Left kidney (tissue), 2 donors: Measurements from ENCODE around the gene DDAH1. TPM values are rescaled to one million over a fixed set of nuclear protein-coding genes. Genes with fewer than 3 reads are reported as not detected.

Experiments
- DNase-seq: peaks from one replicate; pipeline ENCODE4 v3.0.0-alpha.2; 2013
- polyA plus RNA-seq: library from polyadenylated mRNA; unstranded; fragments of 120-200 nt; gene quantifications from one replicate; pipeline ENCODE4 v1.2.1, GENCODE V29; 2013; ENCODE audit not compliant: insufficient read length

The DDAH1 gene
- polyA plus RNA-seq, 1 donor: 127 TPM

DNA sequence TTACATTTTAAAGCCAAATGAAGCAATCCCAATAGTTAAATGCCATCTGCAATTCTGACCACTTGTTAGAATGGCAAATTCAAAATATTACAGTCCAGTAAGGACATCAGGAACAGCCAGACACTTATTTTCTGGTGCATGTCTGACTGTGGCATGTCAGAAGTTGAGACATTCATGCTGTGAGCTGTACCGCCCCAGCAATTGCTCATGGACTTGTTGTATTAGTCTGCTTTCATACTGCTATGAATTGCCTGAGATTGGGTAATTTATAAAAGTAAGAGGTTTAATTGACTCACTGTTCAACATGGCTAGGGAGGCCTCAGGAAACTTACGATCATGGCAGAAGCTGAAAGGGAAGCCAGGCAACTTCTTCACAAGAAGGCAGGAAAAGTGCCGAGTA lies 19.1 kb downstream of the DDAH1 start:
- no peak for DNase-seq

DNA sequence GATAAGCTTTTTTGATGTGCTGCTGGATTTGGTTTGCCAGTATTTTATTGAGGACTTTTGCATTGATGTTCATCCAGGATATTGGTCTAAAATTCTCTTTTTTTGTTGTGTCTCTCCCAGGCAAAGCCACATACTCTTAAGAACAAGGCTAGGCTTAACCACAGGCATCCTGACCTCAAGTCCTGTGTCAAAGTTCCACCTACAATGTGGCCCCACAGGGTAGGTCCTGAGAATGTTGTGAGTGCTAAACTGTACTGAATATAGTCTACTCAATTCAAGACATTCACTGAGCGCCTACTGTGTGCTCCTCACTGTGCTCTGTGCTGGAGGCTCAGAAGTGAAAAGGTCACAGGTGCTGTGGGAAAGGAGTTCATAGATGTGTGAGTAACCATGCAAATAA lies 20.6 kb downstream of the DDAH1 start:
- no peak for DNase-seq

DNA sequence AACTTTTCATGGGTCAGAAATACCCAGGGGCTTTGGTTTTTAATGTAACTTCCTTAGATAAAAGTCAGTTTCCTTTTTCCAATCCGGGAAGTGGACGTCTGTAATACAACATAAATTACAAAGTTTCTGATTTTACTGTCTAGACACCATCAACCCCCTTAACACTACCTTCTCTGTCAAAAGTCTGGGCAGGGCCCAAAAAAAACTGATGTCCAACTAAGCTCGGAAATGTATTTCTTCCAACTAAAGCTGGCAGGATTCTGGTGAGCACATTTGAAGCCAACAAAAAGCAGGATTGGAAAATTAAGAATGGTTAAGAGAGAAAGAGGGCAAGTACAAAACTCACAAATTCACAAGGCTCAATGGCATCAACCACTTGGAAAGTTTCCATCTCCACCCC lies 24.3 kb downstream of the DDAH1 start:
- no peak for DNase-seq

DNA sequence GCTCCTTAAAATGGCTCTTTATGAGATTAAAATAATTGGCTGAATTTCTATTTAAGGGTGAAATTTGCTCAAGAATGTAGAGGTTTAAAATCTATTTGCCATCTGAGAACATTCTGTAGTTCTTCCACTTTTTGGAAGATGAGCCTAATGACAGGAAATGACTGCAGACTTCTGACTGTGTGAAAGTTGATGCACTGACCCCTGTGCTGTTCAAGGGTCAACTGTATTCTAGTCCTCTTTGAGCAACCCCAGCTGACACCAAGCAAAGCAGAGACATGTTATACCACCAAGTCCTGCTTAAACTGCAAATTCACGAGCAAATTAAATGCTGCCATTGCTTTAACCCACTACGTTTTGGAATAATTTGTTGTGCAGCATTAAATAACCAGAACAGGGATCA lies 26.6 kb downstream of the DDAH1 start:
- peak; percentile 46 for DNase-seq

DNA sequence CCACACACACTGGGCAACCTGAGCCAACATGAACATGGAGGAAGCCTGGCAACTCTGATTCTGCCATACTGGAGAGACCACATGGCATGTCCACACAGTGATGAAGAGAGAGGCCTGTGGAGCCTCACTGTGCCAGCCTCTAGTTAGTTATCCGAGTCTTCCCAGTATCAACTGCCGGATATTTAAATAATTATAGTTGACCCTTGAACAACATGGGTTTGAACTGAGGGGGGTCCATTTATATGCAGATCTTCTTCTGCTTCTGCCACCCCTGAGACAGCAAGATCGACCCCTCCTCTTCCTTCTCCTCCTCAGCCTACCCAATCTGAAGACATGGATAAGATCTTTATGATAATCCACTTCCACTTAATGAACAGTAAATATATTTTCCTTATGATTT lies 27.8 kb downstream of the DDAH1 start:
- no peak for DNase-seq

DNA sequence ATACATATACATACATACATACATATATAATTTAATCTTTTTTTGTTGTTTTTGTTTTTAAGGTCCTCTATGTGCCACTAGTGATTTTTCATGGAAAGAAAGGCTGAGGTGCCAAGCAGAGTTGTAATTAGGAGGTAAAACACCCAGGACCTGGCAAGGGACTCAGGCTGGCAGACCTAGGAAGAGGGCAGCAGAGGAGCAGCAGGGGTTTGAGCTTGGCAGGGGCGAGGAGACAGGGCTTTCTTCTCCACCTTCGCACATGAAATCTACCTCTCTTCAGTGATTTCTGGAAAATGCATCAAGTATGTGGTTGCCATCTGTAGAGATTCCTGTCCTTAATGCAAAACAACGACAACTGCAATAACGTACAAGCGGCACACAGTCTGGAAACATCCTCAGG lies 31.9 kb downstream of the DDAH1 start:
- DNase-seq: no peak

DNA sequence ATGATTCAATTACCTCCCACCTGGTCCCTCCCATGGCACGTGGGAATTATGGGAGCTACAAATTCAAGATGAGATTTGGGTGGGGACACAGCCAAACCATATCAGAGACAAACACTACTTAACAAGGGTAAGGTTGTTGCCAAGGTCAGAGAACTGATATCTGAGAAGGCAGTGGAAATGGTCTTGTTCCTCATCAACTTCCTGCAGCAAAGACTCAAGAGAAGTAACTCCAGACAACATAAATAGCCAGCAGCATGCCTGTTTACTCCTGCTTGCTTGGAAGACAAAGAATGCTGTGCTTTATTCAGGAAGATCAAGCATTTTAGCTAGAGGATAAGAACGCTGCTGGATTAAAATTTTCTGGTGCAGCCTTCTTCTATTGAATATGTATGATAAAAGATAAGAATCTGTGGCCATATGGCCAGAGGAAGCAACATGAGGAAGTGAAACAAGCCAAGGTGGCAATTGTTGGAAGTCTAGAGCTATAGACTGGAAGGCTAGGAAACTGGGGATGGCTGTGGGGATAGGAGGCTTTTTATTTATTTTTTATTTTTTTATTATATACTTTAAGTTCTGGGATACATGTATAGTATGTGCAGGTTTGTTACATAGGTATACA lies 36.4 kb downstream of the DDAH1 start:
- no peak for DNase-seq

DNA sequence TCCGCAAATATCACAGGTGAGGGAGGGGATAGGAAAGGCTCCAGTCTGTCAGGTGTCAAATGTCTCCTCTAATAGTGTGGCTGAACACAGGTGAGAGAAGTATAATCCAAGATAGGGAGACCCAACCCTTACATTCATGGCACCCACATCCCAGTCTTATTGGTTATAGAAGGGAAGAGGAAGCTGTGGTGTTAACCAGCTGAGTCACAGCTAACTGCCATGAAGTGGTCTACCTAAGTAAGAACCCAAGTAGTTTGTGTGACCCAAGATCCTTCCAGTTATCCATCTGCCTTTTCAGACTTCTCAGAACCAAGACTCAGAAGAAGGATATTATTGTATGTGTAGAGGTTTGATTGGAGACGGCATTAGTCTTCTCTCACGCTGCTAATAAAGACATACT lies 37.1 kb downstream of the DDAH1 start:
- DNase-seq: no peak

DNA sequence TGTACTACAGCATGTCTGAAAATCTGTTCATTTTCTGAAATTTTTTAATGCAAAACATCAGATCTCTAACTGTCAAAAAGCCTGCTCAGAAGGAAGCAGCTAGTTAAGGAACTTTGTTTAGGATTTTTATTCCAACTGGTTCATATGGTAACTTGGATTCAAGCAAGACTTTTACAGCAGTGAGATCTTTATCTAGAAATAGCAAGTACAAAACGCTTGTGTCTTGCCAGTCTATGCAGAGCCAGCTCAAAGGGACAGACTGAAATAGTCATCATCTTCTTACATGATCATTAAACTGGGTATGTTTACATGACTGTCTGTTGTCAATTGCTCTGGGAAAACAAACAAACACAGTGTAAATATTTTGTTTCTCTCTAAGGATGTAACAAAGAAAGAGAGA lies 37.6 kb downstream of the DDAH1 start:
- no peak for DNase-seq

DNA sequence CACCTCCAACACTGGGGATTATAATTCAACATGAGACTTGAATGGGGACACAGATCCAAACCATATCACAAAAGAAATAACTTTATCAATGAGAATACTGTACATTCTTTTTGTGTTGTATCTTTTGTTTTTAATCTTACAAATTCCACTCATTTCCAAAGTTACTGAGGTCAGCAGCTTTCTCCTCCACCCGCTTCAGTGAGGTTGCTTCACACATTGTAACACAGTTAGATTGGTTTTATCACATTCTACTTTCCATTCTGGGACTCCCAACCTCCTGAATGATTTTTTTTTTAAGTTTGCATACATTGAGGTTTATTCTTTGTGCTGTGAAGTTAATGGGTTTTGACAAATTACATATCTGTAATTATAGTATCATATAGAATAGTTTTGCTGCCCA lies 43.8 kb downstream of the DDAH1 start:
- no peak for DNase-seq

DNA sequence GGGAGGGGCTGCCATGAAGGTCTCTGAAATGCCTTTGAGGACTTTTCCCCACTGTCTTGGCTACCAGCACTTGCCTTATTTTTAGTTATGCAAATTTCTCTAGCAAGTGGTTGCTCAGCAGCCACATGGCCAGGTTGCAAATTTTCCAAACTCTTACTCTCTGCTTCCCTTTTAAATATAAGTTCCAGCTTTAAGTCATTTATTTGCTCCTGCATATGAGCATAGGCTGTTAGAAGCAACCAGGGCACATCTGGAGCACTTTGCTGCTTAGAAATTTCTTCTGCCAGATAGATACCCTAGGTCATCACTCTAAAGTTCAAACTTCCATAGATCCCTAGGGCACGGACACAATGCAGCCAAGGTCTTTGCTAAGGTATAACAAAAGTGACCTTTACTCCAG lies 44.8 kb downstream of the DDAH1 start:
- no peak for DNase-seq

DNA sequence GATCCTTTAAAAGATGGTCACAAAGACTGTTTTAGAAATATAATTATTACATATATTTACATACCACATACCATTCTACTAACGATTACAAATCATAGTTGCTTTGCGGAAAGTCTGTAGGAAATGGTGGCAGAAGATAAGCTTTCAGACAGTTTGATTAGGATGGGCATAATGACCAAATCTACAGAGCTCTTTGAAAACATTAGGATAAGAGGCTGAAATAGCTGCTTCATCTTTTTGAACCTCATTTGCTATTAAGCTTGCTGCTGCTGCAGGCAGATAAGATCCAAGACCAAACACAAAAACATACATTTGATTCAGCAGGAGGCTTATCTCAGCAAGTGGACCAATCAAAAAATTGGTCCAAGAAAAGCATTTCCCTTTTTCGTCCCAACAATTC lies 47.1 kb downstream of the DDAH1 start:
- no peak for DNase-seq

DNA sequence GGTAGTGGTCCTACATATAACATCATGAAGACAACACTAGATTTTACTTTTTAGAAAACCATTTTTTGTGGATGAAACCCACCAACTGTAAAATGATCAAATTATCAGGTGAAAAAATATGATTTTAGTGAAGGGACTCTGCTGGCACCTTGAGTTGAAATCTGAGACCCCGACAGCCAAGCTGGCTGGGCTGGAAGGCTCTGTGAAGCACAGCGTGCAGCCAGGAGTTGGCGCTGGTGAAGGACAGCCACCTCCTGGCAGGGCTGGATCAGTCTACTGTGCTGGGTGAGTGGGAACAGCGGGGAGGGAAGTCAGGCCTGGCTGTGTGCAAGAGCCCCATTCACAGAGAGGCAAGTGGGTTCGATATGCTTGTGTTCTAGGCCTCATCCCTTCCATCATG lies 47.9 kb downstream of the DDAH1 start:
- no peak for DNase-seq

DNA sequence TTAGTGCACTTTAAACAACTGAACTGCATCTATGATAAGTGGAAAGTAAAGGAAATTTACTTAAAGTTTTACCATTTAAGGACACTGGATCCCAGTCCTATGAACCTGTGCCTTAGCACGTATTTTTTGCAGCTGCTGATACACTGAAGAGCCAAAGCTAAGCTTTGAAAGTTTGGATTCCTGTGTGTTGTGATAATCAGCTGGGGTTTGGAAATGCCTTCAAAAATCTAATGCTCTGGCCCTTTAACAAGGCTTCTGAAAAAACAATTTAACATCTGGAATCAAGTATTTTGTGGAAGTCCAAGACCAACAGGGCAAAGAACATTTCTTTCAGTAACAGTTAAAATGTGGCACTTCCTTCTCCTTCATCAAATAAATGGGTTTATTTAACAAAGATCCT lies 51.8 kb downstream of the DDAH1 start:
- DNase-seq: no peak

DNA sequence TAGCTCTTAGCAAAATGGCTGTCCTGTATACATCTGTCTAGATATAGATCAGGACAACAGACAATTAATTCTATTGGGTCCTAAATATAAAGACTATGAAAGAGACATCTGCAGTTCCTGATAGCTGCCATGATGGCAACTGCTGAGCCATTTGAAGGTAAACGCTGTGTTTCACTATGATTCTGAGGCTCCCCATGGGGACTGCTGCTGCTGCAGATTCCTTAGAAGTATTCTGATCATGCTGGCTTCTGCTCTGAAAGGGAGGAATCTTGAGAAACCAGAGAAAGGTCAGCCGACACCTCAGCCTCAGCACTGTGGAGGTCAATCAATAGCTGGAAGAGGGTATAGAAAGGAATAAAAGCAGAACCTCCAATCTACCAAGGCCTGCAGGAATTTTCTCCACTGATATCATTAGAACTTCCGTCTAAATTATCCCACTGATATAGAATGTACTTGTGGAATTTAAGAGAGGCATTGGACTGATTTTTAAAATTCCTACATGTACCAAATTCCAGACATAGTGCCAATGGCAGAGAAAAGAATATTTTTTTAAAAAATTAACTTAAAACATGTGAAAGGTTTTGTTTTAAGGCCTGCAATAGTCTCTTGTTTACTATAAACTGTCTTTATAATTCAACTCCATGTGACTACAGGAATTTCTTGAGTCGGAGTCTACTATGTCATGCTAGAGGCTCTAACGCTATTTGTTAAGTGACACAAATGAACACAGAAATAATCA lies 53.2 kb downstream of the DDAH1 start:
- no peak for DNase-seq

DNA sequence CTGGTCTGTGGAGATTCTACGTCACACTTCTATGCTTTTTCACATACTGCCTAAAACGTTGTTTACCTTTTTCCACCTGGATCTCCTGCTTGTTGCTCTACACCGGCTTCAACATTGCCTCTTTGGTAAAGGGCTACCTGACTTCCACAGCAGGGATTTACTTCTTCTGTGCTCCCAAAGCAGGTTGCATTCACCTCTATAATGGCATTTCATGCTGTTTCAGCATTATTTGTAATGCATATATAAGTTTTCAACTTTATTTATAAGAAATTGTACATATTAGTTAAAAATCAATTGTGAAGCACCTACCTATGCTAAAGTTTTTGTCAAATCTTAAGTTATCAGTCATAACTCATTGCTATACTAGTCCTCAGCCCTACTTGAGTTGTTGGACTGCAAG lies 55.4 kb downstream of the DDAH1 start:
- DNase-seq: no peak

DNA sequence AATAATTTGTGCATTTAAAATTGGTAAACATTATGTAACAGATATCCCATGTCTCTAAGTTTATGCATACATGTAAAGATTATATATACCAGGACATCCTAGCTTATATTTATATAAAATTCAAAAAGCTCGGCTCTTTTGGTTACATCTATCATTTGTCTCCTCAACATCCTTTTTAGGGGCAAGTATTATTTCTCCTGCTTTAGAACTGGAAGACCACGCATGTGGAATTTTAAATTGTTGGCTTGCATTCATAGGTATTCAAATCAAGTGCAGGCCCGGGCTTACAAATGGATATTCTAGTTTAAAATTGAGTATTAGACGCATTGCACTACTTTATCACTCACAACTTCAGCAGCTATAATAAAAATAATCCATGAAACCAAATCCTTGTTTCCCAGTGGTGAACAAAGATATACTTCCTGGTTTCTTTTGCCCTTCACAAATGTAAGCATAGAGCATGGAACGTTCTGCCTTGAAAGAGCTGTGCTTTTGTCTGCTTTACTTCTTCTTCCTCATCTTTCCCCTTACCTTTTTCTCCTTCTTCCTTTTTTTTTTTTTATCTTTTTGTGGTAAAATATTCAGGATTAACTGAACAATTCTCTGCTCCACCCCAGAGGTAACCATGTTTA lies 57.1 kb downstream of the DDAH1 start:
- DNase-seq: no peak

DNA sequence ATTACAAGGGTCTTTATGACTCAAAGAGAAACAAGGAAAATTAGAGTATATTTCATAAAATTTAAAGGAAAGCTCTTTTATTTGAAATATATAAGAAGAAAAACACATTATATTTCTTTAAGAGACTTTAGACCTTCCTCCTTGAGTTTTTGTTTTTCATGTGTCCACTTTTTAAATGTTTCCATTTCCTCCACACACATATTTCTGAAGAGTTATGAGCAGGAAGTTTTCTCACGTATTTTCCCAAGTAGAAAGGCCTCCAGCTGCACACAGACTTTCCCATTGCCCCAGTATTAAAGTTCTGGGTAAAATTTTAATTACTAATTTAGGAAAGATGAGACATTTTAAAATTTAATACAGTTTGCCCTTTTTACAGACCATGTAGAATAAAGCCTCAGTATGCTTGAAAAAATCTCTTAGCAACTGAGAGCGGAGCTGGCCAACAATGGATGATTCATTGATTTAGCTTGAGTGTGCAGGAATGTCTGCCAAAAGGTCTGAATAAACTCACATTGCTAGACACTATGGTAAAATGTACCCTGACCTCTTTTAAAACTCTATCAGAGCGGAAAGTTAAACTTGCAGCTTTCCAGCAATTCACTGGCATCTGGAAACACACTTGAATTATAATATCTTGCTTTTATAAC lies 57.9 kb downstream of the DDAH1 start:
- peak; percentile 65 for DNase-seq

DNA sequence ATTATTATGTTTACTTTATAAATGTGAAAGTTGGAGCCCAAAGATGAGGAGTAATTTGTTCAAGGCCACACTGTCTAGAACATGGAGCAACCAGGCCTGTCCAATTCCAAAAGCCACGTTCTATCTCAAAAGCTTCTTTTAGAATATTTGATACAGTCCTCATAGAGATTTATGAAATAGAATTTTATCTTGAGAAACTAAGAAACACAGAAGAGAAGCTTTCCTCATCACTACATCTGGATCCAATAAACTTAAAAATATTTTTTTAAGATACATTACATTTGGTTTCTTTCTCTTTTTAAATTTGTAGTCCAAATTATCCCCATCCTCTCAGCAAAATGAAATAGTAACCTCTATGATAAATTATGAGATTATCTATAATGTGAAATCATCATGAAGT lies 58.9 kb downstream of the DDAH1 start:
- DNase-seq: no peak

DNA sequence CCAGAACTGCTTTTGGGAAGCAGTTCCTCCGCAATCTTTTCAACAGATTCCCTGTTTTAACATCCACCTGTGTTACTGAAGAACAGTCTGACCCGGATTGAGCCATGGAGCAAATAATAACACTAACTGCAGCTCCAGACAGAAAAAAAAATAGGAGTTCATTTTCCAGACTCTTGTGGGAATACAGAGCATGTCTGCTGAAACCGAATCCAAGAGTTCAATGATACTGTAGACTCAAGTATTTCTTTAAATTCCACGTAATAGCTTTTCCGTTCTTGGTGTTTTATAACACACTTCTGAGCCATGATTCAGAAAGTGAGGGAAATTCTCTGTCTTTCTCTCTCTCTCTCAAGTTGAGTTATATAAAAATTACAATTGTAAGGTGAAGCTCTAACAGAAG lies 60.6 kb downstream of the DDAH1 start:
- no peak for DNase-seq

DNA sequence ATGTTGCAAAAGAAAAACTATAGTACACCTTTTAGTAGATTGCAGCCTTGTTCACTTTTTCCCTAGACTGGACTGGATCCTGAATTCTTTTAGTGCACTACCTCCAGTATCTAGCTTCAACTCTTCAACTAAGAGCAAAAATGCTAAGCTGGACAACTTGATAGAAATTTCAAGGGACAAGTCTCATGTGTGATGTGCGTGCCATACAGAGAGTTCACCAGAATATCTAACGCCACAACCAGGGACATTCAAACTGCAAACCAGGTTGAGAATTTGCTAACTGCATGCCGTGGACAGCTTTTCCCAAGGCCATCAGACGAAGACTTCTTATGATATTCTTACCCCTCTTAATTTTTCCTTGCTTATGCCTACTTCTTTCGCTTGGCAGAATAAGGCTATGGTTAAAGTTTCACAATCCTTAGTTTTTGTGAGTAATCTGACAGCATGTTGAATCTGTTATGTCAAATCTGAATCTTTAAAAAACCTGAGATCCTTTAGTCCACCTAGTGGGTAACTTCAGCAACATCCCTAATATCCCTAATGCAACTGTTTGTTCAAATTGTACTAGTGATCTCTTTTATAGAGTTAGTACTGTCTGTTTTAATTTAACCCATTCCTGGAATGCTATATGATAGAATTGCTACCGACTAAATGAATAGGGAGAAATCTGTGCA lies 66.4 kb downstream of the DDAH1 start:
- DNase-seq: no peak

DNA sequence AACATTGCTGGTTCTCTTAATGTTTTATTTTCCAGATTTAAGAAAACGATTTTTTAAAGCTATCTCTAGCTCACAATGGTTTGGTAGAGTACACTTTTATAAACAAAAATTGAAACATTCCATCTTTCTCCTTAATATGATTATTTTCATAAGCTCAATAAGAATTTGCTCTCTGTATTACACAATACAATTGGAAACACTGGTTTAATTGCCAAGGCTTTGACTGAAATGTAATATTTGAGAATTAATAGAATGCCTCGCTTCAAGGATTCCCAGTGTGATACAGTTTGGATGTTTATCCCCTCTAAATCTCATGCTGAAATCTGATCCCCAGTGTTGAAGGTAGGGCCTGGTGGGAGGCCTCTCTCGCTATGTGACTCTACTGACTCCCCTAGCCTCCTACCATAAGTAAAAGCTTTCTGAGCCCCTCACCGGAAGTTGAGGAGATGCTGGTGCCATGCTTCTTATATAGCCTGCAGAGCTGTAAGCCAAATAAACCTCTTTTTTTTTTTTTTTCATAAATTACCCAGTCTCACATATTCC lies 67.4 kb downstream of the DDAH1 start:
- no peak for DNase-seq
